ENCODE measurements around the gene B9D2.

DNA sequence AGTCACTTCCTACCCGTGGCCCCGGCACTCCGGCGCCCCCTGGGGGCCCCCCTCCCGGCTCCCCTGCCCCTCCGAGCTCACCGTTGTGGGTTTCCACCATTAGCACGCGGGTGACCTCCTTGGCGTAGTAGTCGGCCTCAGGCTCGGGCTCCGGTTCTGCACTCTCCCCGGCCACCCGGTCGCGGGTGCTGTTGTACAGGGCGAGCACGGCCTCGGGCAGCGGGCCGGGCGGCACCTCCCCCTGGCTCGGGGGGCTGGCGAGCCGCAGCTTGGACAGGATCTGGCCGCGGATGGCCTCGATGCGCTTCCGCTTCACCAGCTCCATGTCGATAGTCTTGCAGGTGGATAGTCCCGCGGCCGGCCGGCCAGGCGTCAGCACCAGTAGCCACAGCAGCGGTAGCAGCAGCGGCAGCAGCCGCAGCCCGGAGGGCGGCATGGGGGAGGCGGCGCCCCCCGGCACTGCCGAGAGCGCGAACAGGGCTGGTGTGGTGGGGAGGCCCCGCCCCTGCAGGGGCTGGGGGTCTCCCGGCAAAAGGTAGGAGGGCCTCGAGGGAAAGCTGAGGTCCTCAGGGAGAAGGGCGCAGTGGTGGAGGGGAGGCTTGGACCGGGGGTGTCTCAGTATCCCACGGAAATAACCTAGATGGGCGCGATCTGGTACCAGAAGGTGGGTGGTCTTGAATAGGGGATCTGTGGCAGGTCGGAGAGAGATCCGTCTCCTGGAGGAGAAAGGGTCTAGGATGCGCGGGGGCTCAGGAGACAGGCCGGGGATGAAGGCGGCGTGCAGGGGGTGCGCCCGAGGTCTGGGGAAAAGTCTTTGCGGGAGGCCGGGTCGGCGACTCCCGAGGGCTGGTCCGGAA lies 11.1 kb downstream of the B9D2 start:
- TF ChIP-seq, protein P1, sequence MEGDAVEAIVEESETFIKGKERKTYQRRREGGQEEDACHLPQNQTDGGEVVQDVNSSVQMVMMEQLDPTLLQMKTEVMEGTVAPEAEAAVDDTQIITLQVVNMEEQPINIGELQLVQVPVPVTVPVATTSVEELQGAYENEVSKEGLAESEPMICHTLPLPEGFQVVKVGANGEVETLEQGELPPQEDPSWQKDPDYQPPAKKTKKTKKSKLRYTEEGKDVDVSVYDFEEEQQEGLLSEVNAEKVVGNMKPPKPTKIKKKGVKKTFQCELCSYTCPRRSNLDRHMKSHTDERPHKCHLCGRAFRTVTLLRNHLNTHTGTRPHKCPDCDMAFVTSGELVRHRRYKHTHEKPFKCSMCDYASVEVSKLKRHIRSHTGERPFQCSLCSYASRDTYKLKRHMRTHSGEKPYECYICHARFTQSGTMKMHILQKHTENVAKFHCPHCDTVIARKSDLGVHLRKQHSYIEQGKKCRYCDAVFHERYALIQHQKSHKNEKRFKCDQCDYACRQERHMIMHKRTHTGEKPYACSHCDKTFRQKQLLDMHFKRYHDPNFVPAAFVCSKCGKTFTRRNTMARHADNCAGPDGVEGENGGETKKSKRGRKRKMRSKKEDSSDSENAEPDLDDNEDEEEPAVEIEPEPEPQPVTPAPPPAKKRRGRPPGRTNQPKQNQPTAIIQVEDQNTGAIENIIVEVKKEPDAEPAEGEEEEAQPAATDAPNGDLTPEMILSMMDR (IDR thresholded peaks at IDR 0.05; ENCODE audit: poor library complexity, severe bottlenecking) = no peak
- TF ChIP-seq POLR2AphosphoS5 (IDR thresholded peaks at IDR 0.05) (no peak), SMC3 (conservative IDR thresholded peaks at IDR 0.05; ENCODE audit: poor library complexity) (no peak), TAF1 (IDR thresholded peaks at IDR 0.05; ENCODE audit: low read depth) (no peak), EZH2 (IDR thresholded peaks at IDR 0.05; ENCODE audit: borderline replicate concordance, insufficient read depth, low read length, poor library complexity, severe bottlenecking) (peak; percentile 36), EP300 (conservative IDR thresholded peaks at IDR 0.05; ENCODE audit: poor library complexity, severe bottlenecking) (no peak), RAD21 (conservative IDR thresholded peaks at IDR 0.05) (no peak)
- TF ChIP-seq, protein P2, sequence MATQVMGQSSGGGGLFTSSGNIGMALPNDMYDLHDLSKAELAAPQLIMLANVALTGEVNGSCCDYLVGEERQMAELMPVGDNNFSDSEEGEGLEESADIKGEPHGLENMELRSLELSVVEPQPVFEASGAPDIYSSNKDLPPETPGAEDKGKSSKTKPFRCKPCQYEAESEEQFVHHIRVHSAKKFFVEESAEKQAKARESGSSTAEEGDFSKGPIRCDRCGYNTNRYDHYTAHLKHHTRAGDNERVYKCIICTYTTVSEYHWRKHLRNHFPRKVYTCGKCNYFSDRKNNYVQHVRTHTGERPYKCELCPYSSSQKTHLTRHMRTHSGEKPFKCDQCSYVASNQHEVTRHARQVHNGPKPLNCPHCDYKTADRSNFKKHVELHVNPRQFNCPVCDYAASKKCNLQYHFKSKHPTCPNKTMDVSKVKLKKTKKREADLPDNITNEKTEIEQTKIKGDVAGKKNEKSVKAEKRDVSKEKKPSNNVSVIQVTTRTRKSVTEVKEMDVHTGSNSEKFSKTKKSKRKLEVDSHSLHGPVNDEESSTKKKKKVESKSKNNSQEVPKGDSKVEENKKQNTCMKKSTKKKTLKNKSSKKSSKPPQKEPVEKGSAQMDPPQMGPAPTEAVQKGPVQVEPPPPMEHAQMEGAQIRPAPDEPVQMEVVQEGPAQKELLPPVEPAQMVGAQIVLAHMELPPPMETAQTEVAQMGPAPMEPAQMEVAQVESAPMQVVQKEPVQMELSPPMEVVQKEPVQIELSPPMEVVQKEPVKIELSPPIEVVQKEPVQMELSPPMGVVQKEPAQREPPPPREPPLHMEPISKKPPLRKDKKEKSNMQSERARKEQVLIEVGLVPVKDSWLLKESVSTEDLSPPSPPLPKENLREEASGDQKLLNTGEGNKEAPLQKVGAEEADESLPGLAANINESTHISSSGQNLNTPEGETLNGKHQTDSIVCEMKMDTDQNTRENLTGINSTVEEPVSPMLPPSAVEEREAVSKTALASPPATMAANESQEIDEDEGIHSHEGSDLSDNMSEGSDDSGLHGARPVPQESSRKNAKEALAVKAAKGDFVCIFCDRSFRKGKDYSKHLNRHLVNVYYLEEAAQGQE (IDR thresholded peaks at IDR 0.05; ENCODE audit: borderline replicate concordance) = no peak
